NCI-H345 (cell line): Measurements from ENCODE around the gene CTSW.

Experiments used
- DNase-seq: peaks from one replicate; lab custom pipeline; 2025; lab: John Stamatoyannopoulos, UW

CTSW gene

DNA sequence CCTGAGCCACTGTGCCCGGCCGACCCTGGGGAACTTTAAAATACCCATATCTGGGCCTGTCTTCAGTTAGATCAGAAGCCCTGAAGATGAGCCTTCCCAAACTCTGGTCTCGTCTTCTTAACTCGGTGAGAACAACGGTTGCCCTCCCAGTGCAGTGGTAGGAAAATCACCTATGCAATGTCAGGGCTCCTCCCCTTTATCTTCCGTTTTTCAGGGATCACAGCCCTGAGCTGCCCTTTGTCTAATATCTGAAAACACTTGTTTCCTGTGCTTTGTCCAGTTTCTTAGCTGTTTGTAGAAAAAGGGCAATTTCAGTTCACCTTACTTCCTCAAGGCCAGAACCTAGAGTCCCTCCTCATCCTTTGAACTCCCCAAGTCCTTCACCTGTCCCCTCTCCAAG lies 49.0 kb downstream of the CTSW start:
- no peak for DNase-seq

DNA sequence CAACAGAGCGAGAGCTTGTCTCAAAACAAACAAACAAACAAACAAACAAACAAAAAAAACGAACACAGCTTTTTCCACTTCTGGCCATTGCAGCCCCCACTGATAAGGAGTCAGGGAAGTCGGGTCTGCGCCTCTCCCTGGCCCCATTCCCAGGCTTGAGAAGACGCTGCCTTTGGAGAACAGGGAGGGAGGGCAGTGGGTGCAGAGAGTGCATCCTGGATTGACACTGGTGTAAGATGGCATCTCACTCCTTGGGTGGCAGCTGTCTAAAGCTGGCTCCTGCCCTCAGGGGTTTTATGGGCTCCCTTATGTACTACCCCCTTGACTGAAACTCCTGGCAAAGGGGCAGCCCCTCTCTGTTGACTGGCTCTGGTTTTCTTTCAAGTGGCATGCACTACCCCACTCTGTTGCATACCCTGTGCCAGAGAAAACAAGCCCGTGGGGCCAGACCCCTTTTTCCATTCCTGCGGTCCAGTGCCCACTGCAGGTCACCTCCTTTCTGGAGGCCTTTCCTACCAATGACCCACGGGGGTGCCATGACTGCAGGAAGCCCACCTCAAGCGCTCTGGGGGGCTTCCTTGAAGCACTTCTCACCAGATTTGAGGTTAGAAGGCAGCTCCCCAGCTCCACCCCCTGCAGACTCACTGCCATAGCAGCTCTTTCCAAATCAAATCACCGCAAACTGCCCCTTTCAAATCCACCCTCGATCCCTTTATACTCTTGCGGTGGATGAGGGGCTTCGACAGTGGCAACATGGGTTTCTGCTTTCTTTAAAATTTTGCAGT lies 52.3 kb downstream of the CTSW start:
- DNase-seq, result no peak

DNA sequence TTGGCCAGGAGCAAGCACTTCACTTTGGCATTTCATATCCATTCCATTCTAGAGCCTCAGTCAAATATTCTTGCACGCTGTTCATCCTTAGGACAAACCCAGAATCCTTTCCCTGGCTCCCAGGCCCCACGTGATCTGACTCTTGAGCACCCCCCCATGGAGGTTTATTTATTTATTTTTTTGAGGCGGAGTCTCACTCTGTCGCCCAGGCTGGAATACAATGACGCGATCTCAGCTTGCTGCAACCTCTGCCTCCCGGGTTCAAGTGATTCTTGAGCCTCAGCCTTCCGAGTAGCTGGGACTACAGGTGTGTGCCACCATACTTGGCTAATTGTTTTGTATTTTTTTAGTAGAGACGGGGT lies 52.9 kb downstream of the CTSW start:
- peak; percentile 44 for DNase-seq
